ENCODE data around the gene HS3ST3A1. TPM values are rescaled to one million over a fixed set of nuclear protein-coding genes. Genes with fewer than 3 reads are reported as not detected.

HS3ST3A1 gene
- 0.84 TPM in 1 of 2 replicates, not detected in the other for total RNA-seq

GRCh38 chr17:13601776-13602551 lies at the start of gene HS3ST3A1:
Gene HS3ST3A1, minus strand, starts transcription at chr17:13601929. Its CDS starts 800 bp downstream, at chr17:13601129.

